ENCODE measurements around the gene ORMDL1. TPM values are rescaled to one million over a fixed set of nuclear protein-coding genes. Genes with fewer than 3 reads are reported as not detected.

ORMDL1 gene
- total and polyA plus RNA-seq, 2 experiments from 2014 or later, result 77.6 to 92.6 TPM

GRCh38 chr2:189819297-189819704 is 35.2 kb upstream of the ORMDL1 start:
- no peak for DNase-seq (ENCODE audit: low spot score)
- WGBS (ENCODE audit: low lambda C conversion rate, missing lambda C conversion rate), result 100% methylated on average over 1 of the region's 1 CpG
- TF ChIP-seq EZH2 (IDR thresholded peaks at IDR 0.05; ENCODE audit: borderline replicate concordance) (no peak), CTCF (IDR thresholded peaks at IDR 0.05; ENCODE audit: poor library complexity) (no peak), EZH2phosphoT487 (IDR thresholded peaks at IDR 0.05; ENCODE audit: low read depth, severe bottlenecking, unreplicated experiment) (no peak)
- no peaks in the 10 kb centered on the region for H3K9me2 ChIP-seq (replicated peaks; ENCODE audit: insufficient read depth)
- H3K4me2 ChIP-seq, result no peak overlapping the region
- no peaks in the 10 kb centered on the region for H3K4me1 ChIP-seq (ENCODE audit: insufficient read depth)
- H4K20me1 ChIP-seq (ENCODE audit: insufficient read depth, poor library complexity, severe bottlenecking), result no peaks in the 10 kb centered on the region
- no peak overlapping the region for H3K4me3 ChIP-seq
- no peak overlapping the region for H3K27ac ChIP-seq
- no peaks in the 10 kb centered on the region for H3K36me3 ChIP-seq (replicated peaks; ENCODE audit: insufficient read depth, low read depth)
- H3K9me3 ChIP-seq (ENCODE audit: low read depth), result no peaks in the 10 kb centered on the region
- H2AFZ ChIP-seq, result no peak overlapping the region
- H3K79me2 ChIP-seq, result no peaks in the 10 kb centered on the region
- H3K27me3 ChIP-seq, result no peaks in the 10 kb centered on the region

GRCh38 chr2:189818249-189819038 is 34.3 kb upstream of the ORMDL1 start:
- Histone ChIP-seq H3K9me2 (replicated peaks; ENCODE audit: insufficient read depth) (no peaks in the 10 kb centered on the region), H3K27me3 (no peaks in the 10 kb centered on the region), H3K27ac (no peak overlapping the region), H3K4me1 (ENCODE audit: insufficient read depth) (no peaks in the 10 kb centered on the region), H3K9me3 (ENCODE audit: low read depth) (no peaks in the 10 kb centered on the region), H3K79me2 (no peaks in the 10 kb centered on the region), H3K36me3 (replicated peaks; ENCODE audit: insufficient read depth, low read depth) (no peaks in the 10 kb centered on the region), H3K4me3 (no peak overlapping the region), H4K20me1 (ENCODE audit: insufficient read depth, poor library complexity, severe bottlenecking) (no peaks in the 10 kb centered on the region), H2AFZ (no peak overlapping the region), H3K4me2 (no peak overlapping the region)
- 86% methylated on average over 3 of the region's 3 CpGs for WGBS (ENCODE audit: low lambda C conversion rate, missing lambda C conversion rate)
- no peak for DNase-seq (ENCODE audit: low spot score)
- TF ChIP-seq CTCF (IDR thresholded peaks at IDR 0.05; ENCODE audit: poor library complexity) (no peak), EZH2phosphoT487 (IDR thresholded peaks at IDR 0.05; ENCODE audit: low read depth, severe bottlenecking, unreplicated experiment) (no peak), EZH2 (IDR thresholded peaks at IDR 0.05; ENCODE audit: borderline replicate concordance) (no peak)

- Histone ChIP-seq H3K27ac (no peak overlapping the region), H3K4me2 (no peak overlapping the region), H3K9me2 (replicated peaks; ENCODE audit: insufficient read depth) (no peaks in the 10 kb centered on the region), H3K79me2 (peaks cover 6% of the 10 kb centered on the region), H4K20me1 (ENCODE audit: insufficient read depth, poor library complexity, severe bottlenecking) (no peaks in the 10 kb centered on the region), H3K36me3 (replicated peaks; ENCODE audit: insufficient read depth, low read depth) (no peaks in the 10 kb centered on the region), H3K4me1 (ENCODE audit: insufficient read depth) (no peaks in the 10 kb centered on the region), H3K27me3 (no peaks in the 10 kb centered on the region), H3K9me3 (ENCODE audit: low read depth) (no peaks in the 10 kb centered on the region), H3K4me3 (no peak overlapping the region), H2AFZ (no peak overlapping the region)
- no peak for DNase-seq (ENCODE audit: low spot score)
- TF ChIP-seq CTCF (IDR thresholded peaks at IDR 0.05; ENCODE audit: poor library complexity), result no peak
- TF ChIP-seq EZH2phosphoT487 (IDR thresholded peaks at IDR 0.05; ENCODE audit: low read depth, severe bottlenecking, unreplicated experiment), result no peak
- TF ChIP-seq EZH2 (IDR thresholded peaks at IDR 0.05; ENCODE audit: borderline replicate concordance), result no peak
- 96% methylated on average over 3 of the region's 3 CpGs for WGBS (ENCODE audit: low lambda C conversion rate, missing lambda C conversion rate)
Measured at GRCh38 chr2:189803431-189803830, 19.3 kb upstream of the ORMDL1 start.
